SK-N-MC (cell line): Measurements from ENCODE around the gene FAM200B.

Experiments
- EZH2 ChIP-seq: fragments of 200-600 bp; sonication (generic); IDR thresholded peaks from one replicate; pipeline ENCODE4 v1.6.1; 2017; ENCODE audit warnings: antibody characterized with exemption
- FOXP2 ChIP-seq: optimal IDR thresholded peaks from 2 replicates; pipeline ENCODE3; 2011; ENCODE audit warnings: mild to moderate bottlenecking, moderate library complexity; ENCODE audit not compliant: insufficient read depth; ENCODE audit errors: extremely low read length, control extremely low read depth
- POLR2AphosphoS5 ChIP-seq: IDR thresholded peaks from 2 replicates; pipeline ENCODE4 v1.6.1; 2012; ENCODE audit warnings: mild to moderate bottlenecking, low read depth, low read length, borderline replicate concordance

- no peak for TF ChIP-seq POLR2AphosphoS5
- no peak for TF ChIP-seq EZH2
- no peak for TF ChIP-seq FOXP2
Observed at GRCh38 chr4:15638418-15638817, 43.2 kb upstream of the FAM200B start.
